Activated effector memory CD4-positive, alpha-beta T cell treated with Interleukin-2 at 50 U/mL for 16 hours (primary cell): Measurements from ENCODE around the gene TIMP2.
"Not testable (repeated sequence)": the region's sequence is repeated elsewhere in the genome, so short reads cannot be mapped to it uniquely, and the experiment has no call there.

Source experiments
- DNase-seq: peaks from one replicate; pipeline ENCODE4 v3.0.0-alpha.2; 2020

The TIMP2 gene

DNA sequence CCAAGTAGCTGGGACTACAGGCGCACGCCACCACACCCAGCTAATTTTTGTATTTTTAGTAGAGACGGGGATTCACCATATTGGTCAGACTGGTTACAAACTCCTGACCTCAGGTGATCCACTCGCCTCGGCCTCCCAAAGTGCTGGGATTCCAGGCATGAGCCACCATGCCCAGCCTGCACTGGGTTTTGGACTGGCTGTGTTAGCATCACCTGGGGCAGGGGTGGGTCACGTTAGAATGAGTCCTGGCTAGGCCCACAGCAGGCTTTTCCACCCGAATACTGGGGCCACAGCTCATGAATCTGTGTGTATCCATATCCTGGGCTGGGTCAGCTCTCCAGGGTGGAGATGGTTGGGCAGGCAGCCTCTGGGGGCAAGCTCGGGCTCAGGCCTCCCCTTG, 23.0 kb downstream of the TIMP2 start:
- not testable (repeated sequence) for DNase-seq

DNA sequence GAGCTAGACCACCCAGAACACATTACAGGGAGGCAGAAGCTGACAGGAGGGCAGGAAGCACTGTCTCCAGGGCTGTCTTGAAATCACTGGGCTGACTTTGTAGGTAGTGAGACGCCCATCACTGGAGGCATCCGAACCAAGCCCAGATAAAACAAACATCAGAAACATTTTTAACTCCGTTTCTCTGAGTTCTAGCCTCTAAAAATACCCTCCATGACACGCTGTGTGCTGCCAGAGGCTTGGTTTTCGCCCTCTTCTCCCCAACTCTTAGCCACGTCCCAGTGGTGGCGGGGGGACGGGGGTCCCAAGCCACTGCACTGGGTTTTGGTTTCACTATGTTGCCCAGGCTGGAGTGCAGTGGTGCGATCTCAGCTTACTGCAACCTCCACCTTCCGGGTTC, 23.4 kb downstream of the TIMP2 start:
- no peak for DNase-seq

DNA sequence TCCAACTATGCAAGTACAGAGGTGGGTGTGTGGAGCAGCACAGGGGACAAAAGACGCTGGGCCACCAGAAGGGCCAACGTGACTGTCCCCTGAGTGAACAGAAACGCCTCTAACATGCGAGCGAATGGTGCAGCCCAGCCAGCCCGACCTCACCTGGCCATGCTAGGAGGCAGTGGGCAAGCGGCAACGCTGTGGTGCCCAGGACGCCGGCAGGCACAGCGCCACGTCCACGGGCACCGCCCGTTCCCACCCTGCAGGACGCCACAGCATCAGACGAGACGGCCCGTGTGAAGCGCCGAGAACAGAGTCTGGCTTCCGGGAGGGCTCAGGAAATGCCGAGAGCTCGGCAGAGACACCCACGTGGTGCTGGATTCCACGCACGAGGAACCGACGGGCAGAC, 24.4 kb downstream of the TIMP2 start:
- no peak for DNase-seq

DNA sequence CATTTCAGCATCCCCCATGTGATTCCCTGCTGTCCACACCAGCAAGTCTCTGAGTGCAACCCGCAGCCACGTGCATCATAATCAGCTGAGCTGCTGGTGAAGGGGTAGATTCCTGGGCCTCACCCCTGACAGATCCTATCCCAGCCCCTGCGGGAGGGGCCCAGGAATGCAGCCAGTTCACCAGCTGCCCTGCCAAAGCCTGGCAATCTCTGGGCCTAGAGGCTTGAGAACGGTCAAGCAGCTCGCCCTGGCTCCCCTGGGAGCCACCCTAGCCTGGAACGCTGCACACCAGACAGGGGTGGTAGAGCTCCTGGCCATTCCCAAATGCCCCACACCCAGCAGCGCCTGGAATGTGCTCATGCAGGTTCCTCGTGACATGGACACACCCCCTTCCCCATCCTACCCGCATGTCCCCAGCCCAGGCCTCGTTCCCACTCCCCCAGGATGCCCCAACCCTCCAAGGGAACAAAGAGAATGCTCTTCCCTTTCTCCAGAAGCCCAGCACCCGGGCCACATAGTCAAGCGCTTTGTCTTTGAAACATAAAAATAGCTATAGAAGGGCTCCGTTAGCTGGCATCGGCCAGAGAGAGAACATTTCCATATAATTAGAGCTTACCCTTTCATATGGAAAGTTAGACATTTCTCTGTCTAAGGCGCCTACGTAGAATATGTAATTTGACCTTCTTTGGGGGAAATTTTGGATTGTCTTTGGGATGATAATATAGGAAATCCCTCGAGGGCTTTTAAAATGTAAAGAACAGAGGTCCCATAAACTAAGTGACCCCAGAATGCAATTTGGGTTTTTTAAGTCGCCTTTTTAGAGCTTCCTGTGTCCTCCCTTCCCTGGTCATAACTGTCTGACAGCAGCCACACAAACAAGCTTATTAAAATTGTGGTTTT, 25.6 kb downstream of the TIMP2 start:
- DNase-seq: no peak

DNA sequence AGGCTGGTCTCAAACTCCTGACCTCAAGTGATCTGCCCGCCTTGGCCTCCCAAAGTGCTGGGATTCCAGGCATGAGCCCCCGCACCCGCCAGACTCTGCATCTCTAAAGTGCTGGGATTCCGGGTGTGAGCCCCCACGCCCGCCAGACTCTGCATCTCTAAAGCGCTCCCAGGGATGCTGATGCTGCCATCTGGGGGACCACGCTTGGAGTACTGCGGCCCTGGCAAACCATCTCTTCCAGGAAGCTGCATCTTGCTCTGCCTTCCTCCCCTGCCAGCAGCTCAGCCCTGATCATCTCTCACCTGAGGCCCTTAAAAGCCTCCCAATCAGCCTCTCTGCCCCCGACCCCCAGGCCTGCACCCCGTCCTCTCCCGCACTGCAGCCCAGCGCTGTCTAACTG, 26.2 kb downstream of the TIMP2 start:
- DNase-seq: no peak

DNA sequence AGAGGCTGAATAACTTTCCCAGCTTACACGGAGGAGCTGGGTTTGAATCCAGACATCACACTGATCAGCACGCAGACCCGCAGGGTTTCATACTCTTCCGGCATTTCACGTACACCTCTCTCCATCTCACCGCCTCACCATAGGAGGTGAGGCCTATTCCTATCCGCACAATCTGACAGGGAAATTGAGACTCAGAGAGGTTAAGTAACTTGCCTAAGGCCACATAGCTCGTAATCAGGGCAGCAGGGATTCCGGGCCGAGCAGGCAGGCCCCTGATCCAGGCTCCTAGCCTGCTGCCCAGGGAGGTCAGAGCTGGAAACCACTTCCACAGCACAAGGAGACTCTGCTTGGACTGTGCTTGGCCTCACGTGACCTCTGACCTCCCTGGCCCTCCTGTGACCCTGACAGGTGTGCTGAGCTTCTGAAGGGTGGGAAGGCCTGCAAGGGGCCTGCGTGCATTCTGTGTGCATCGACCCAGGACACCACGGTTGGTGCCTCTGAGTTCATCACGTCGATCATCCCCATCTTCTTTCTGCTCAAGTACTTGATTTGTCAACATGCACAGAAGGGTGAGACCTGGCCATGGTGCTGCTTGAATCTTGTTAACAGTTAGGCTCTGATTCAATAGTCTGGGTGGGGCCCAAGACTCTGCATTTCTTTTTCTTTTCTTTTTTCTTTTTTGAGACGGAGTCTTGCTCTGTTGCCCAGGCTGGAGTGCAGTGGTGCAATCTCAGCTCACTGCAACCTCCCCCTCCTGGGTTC, 26.9 kb downstream of the TIMP2 start:
- DNase-seq: no peak

DNA sequence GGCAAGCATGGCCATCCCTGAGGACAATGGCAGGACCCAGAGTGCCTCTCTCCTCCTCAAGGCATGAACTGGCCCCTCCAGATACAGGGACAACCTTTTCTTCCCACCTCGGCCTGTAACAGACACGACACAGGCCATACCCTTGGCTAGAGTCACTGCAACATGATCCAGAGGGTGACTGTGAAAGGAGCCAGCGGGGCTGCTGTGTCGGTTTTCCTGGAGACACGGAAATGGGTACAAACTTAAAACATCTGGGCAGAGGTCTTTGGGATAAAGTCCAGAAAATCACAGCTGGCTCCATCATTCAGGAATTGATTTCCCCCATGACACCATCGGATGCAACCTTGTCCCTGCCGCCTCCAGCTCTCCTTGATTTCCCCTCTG, 27.5 kb downstream of the TIMP2 start:
- no peak for DNase-seq

DNA sequence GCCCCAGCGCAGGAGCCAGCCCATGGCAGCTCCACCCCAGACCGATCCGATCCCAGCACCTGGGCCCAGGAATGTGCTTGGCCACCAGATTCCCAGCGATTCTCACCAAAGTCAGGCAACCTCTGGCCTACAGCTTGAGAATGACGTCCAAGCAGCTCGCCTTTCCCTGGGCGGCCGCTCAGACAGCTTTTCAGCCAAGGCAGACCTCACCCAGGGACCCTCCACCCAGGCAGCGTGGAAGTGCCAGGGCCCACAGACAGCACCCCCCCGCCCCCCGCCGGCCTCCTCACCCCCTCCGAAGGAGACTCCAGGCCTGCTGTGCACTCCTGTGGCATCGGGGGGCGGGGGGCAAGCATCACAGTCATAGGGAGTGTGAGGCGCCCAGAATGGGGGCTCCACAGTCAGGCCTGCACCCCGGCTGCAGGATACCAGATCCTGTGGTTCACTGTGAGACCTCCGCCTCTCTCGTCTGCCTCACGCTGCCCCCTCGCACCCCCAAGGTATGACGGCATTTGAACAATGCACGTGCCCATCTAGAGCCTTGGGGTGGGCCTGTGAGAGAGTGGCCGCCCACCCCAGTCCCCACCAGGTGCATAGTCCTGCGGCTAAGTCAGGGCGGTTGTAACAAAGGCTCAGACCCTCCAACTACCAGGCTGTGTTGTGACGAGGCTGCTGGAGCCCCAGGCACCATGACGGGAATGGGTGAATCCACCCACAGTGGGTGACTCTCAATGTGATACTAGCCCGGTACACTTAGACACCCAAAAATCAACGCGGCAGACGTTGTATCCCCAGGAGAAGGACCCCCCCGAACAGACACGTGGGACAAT, 28.1 kb downstream of the TIMP2 start:
- DNase-seq: no peak

DNA sequence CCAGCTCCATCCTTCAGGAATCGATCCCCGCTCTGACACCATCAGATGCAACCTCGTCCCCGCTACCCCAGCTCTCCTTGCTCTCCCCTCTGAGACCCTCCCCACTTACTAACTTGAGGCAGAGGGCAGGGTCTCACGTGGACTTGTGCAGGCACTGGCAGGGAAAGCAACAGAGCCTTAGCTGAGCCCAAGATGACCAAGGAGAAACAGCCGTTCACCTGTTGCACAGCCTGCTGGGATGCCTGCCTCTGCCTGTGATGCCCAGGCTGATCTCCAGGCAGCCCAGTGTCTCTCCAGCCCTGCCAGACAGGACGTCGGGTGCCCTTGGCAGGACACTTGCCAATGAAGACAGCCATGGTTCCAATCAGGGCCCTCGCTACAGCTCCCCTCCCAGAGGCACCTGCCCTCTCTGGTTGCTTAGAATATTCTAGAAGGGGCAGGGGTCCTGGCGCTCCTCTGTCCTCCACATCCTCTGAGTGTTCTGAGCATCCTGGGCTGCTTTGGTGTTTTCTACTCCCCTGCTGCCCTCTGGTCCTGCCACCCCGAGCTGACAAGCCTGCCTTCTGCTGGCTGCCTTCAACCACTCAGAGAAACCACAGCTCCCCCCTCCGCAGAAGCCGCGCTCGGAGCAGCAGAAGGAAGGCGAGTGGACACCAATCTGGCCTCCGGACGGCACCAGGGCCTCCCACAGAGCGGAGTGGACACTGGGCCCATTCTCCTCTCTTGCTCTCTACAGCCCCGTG, 28.9 kb downstream of the TIMP2 start:
- no peak for DNase-seq

DNA sequence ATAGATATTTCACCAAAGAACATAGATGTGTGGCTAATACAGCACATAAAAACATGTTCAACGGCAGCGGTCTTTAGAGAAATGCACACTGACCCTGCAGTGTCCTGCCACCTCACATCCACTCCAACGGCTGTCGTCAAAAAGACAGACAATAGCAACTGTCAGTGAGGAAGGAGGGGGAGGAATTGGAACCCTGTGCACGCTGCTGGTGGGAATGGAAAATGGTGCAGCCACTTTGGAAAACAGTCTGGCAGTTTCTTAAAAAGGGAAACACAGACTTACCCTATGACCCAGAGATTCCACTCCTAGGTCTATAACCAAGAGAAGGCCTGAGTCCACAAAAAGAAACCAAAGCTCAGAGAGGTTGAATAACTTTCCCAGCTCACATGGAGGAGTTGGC, 29.9 kb downstream of the TIMP2 start:
- DNase-seq: no peak

DNA sequence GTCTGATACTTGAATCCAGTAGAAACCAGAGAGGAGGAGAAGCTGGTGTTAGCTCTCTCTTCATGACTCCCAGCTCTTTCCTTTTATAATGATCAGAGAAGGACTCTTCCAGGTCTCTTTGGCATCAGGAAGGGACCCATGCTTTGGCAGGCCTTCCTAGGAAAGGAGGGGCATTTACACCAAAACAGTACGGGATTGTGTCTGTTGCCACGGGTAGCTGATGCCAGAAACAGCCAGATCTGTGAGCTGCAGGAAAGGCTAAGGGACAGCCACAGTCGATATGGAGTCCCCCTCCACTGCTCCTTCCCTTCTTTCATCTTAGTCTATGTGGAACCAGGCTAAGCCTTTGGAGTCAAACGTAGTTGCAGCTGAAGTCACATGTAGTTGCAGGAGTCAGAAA, 31.5 kb downstream of the TIMP2 start:
- no peak for DNase-seq

DNA sequence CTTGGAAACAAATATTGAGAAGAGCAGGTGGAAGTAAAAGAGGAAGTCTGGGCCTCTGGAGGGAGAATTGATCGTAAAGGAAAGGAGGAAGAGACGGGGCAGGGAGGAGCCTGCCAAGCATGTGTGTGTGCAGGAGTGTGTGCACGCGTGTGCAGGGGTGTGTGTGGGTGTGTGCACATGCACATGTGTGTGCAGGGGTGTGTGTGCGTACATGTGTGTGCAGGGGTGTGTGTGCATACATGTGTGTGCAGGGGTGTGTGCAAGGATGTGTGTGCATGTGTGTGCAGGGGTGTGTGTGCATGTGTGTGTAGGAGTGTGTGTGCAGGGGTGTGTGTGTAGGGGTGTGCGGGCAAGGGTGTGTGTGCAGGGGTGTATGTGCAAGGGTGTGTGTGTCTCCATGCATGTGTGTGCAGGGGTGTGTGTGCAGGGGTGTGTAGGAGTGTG, 32.2 kb downstream of the TIMP2 start:
- DNase-seq: no peak

DNA sequence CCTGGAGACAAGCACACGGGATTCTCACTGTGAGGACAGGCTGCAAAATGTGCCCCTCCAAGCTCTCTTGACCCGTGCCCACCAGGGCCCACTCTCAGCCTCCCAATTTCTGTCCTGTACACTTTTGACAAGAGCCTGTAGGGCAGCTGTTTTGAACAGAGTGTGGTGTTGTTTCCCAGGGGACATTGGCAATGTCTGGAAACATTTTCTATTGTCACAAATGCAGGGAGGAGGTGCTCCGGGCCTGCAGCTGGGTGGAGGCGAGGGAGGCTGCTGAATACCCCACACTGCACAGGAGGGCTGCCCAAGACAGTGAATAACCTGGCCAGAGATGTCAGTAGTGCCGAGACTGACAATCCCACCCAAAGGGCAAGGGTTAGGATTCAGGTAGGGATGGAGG, 32.7 kb downstream of the TIMP2 start:
- DNase-seq: no peak

DNA sequence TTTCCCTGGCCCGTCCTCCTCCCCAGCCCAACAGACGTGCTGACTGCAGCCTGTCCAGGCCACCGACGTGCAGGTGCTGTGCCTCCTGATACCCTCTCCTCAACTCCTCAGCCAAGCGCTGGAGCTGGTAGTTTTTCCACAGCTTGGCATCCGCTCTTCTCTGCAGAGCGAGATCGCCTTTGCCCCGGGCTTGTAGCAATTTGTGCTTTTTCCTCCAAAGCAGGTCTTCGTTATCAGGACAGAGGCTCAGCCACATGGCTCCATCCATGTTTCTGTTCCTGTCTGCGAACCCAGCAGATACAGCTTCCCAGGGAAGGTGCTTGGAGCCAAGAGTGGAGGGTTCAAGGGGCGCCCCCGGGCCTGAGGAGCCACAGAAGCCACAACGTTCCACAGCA, 33.1 kb downstream of the TIMP2 start:
- no peak for DNase-seq

DNA sequence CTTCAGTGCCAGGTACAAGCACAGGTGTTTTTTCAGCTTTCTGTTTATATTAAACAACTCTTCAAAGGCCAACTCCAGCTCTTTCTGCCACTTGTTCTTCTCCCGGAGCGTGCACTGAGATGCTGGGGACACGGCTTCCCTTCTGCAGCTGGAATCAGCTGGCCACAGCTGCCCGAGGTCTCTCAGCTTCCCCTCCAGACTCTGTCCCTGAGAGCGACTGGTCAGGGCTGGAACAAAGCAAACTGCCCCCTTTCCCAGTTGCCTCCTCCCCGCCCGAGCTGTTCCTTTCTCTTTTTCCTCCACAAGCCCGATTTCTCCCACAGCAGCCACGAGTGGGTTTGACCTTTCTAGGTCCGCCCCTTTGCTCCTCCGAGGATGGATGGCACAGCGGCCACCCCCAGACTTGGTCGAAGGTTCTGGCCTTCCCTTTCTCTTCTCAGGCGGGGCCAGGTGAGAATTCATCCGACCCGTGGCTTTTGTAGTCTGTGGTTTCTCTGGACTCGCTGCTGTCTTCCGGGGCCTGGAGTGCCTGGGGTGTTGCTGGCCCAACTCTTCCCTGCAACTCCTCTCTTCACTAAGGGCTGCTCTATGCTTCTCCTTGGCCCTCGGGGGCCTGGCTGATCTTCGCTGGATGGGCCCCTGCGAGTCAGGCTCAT, 33.7 kb downstream of the TIMP2 start:
- no peak for DNase-seq

DNA sequence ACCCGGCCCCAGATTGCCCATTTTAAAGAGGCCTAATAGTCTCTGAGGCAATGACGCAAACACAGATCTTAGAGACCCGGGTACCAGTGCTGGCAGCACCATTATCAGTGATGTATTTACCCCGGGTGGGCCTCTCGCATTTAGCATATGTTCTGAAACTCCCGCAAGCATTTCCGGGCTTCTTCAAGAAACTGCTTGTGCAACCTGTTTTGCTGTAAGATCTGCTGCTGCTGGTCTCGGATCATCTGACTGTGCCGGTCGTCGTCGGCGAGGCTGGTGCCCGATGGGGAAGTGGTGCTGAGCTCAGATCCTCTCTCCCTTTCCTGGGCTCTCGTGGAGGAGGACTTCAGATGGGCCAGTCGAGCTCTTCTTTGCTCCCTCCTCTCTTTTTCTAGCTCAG, 34.7 kb downstream of the TIMP2 start:
- peak; percentile 33 for DNase-seq

DNA sequence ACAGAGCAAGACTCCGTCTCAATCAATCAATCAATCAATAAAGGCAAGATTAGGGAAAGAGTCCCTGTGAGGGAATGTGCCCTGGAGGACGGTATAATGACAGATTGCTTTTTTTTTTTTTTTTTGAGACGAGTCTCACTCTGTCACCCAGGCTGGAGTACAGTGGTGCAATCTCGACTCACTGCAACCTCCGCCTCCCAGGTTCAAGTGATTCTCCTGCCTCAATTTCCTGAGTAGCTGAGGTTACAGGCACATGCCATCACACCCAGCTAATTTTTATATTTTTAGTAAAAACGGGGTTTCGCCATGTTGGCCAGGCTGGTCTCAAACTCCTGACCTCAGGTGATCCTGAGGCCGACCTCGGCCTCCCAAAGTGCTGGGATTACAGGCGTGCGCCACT, 35.1 kb downstream of the TIMP2 start:
- DNase-seq: not testable (repeated sequence)

DNA sequence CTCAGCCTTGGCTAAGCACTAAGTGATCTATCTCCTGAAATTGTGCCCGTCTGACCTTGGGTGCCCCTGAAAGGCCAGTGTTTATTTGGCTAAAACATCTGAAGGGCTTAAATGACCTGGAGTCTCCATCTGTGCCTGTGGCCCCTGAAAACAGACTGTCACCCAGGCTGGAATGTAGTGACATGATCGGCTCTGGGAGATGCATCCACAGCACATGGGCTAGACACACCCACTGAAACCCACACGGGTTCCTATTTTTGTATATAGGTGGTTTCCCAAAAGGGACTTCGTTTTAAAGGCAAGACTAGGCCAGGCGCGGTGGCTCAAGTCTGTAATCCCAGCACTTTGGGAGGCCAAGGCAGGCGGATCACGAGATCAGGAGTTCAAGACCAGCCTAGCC, 35.7 kb downstream of the TIMP2 start:
- no peak for DNase-seq

DNA sequence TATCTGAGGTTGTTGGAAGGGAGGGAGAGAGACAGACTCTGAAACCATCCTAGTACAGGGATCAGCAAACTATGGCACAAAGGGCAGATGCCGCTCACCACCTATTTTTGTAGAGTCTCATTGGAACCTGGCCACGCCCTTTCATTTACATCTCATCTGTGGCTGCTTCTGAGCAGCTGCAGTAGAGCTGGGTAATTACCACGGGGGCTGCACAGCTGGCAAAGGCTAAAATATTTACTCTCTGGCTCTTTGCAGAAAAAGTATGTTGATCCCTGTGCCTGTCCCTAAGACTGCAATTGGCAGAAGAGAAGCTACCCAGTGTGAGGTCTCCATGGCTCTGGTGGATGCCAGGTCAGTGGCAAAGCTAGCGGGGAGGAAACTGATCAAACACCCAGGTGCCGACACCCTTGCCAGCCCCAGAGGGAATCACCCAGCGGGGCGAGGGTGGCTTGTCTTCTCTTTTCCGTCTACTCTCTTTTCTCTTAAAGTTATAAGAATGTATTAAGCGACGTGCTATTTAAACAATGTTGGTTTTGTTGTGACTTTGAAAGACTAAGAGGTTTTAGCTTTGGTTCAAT, 36.2 kb downstream of the TIMP2 start:
- no peak for DNase-seq

DNA sequence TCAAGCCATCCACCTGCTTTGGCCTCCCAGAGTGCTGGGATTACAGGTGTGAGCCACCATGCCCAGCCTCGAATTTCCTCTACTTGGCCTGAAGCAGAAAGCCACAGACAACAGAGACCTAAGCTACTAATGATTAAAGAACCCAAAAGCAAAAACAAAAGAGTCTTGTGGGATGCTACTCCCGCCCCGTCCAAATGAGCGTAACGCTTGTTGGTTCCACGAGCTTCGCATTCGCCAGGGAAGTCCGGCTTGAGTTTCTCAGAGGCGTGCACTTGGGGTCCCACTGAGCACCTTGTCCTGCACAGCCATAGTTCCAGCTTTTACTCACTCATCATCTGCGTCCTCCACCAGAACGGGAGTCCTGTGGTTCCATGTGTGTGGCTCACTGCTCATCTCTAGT, 38.2 kb downstream of the TIMP2 start:
- no peak for DNase-seq

DNA sequence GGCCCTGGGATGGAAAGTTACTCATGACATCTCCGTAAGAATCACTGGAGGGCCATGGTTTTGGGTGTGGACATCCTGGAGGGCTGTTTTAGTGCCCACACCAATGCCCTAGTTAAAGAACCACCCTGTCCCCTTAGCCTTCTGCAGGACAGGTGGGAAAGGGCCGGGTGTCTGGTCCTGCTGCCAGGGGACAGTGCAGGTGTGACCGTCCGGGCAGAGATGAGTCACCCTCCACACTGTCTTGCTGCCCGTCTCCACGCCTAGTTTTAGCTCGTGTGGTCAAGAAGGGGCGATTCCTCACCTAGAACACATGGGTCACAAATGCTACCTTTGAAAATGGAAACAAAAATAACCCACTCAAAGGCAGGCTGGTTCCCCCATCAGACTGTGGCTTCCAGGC, 39.2 kb downstream of the TIMP2 start:
- DNase-seq: no peak
